ENCODE results near the gene TTF1. TPM values are rescaled to one million over a fixed set of nuclear protein-coding genes. Genes with fewer than 3 reads are reported as not detected.

The TTF1 gene
- total RNA-seq, 1 donor, result 10.6 TPM

DNA sequence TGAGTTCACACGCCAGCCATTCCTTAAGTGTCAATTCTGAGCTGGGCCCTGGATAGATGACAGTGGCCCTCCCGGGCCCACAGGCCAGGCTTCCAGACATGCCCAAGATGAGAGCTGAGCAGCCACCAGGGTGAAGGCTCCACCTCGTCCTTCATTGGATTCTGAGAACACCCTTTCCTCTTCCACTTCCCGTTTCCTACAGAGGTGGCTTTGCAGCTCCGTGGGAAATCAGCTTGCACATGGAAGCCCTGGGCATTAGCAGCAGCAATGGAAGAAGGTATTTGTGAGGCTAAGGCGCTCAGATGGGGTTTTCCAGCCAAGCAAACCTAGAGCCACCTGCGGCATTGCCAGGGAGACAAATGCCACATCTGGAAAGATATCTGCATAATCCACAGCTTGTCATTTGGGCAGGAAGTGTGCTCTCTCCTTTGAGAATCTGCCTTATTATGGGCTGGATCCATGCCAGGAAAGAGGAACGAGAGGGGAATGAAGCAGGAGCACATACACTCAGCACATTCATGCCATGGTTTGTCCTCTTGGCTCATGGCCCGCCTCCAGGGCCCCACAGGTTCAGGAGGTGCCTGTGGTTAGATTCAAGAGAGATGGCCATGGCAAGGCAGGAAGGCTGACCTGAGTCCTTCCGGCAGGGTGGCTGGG, 37.4 kb upstream of the TTF1 start:
- H3K4me3 ChIP-seq (ENCODE audit: low read depth, low read length), result no peak overlapping the region
- TF ChIP-seq, protein P1, sequence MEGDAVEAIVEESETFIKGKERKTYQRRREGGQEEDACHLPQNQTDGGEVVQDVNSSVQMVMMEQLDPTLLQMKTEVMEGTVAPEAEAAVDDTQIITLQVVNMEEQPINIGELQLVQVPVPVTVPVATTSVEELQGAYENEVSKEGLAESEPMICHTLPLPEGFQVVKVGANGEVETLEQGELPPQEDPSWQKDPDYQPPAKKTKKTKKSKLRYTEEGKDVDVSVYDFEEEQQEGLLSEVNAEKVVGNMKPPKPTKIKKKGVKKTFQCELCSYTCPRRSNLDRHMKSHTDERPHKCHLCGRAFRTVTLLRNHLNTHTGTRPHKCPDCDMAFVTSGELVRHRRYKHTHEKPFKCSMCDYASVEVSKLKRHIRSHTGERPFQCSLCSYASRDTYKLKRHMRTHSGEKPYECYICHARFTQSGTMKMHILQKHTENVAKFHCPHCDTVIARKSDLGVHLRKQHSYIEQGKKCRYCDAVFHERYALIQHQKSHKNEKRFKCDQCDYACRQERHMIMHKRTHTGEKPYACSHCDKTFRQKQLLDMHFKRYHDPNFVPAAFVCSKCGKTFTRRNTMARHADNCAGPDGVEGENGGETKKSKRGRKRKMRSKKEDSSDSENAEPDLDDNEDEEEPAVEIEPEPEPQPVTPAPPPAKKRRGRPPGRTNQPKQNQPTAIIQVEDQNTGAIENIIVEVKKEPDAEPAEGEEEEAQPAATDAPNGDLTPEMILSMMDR (IDR thresholded peaks at IDR 0.05; ENCODE audit: insufficient read depth, low read length), result no peak
- no peak for DNase-seq (ENCODE audit: low read depth)

GRCh38 chr9:132441404-132441803, 34.8 kb upstream of the TTF1 start:
- TF ChIP-seq, protein P1 (IDR thresholded peaks at IDR 0.05; ENCODE audit: insufficient read depth, low read length), result no peak
- no peak overlapping the region for H3K4me3 ChIP-seq (ENCODE audit: low read depth, low read length)
- no peak for DNase-seq (ENCODE audit: low read depth)

GRCh38 chr9:132440735-132441134, 34.1 kb upstream of the TTF1 start:
- H3K4me3 ChIP-seq (ENCODE audit: low read depth, low read length), result no peak overlapping the region
- no peak for DNase-seq (ENCODE audit: low read depth)
- TF ChIP-seq, protein P1 (IDR thresholded peaks at IDR 0.05; ENCODE audit: insufficient read depth, low read length), result no peak

DNA sequence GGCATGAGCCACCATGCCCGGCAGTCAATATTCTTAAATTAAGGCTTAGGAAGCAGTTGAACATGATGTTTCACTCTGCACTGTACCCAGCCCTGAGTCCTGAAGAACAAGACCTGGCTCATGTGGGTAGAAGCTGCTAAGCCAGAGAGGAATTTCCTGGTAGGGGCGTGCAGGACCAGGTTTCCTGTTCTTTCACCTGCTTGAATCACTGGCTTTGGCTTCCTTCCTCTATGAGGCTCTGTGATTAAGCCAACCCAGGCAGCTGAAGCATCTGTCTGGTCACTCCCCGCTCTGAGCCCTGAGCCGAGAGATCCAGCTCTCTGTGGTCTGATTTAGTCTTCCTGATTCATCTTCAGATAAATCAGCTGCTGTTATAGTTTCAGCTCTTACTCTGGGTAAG, 32.5 kb upstream of the TTF1 start:
- no peak for DNase-seq (ENCODE audit: low read depth)
- no peak overlapping the region for H3K4me3 ChIP-seq (ENCODE audit: low read depth, low read length)
- TF ChIP-seq, protein P1 (IDR thresholded peaks at IDR 0.05; ENCODE audit: insufficient read depth, low read length), result no peak

DNA sequence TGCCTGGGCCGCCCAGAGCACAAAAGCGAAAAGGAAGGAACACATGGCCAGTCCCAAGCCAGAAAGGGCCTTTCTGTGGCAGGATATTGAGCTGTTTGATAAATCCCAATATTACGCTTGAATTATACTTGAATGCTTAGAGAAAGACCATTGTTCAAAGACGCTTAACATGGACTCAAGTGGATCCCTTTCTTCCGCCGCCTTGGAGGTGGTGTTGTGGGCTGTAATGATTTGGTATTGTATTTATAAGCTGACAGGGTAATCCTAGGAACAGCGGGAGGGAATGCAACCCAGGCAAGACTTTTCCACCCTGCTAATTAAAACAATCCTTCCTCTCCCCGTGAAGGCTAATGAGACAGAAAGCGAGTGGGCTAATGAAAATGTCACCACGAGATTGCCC, 28.2 kb upstream of the TTF1 start:
- no peak for DNase-seq (ENCODE audit: low read depth)
- TF ChIP-seq, protein P1 (IDR thresholded peaks at IDR 0.05; ENCODE audit: insufficient read depth, low read length), result no peak
- no peak overlapping the region for H3K4me3 ChIP-seq (ENCODE audit: low read depth, low read length)

- no peak for DNase-seq (ENCODE audit: low read depth)
- H3K4me3 ChIP-seq (ENCODE audit: low read depth, low read length), result no peak overlapping the region
These were observed 24.4 kb upstream of the TTF1 start for GRCh38 chr9:132430998-132431397.

More at GRCh38 chr9:132430998-132431397, 24.4 kb upstream of the TTF1 start:
- TF ChIP-seq, protein P1 (IDR thresholded peaks at IDR 0.05; ENCODE audit: insufficient read depth, low read length), result no peak
